Stimulated activated CD8-positive, alpha-beta memory T cell treated with anti-CD3 and anti-CD28 coated beads, Interleukin-15, amount 100 ng/mL, for 4 hours (primary cell): Measurements from ENCODE around the gene ADAMTS13.
"Not testable (repeated sequence)": the region's sequence is repeated elsewhere in the genome, so short reads cannot be mapped to it uniquely, and the experiment has no call there.

Experiments
- DNase-seq, 2 donors: peaks; one replicate each; pipeline ENCODE4 v3.0.0-alpha.2; 2020; ENCODE audit warnings: low read depth in 2 of 2

Gene ADAMTS13

DNA sequence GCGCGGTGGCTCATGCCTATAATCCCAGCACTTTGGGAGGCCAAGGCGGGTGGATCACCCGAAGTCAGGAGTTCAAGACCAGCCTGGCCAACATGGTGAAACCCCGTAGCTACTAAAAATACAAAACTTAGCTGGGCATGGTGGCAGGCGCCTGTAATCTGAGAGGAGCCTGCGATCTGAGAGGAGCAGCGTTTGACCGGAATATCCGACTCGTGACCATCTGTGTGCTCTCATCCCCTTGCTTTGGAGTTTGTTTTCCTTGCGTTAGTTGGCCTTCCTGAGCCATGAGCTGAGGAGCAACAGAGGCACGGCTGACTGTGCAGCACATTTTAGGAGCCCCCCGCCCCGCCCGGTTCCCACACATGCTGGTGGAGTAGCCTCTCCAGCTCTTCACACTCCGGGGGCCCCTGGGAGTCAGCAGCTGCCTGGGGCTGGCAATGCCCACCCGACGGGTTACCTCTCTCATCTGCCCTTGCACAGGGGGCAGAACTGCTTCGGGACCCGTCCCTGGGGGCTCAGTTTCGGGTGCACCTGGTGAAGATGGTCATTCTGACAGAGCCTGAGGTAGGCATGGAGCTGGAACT, 3.0 kb downstream of the ADAMTS13 start:
- DNase-seq: no peak

DNA sequence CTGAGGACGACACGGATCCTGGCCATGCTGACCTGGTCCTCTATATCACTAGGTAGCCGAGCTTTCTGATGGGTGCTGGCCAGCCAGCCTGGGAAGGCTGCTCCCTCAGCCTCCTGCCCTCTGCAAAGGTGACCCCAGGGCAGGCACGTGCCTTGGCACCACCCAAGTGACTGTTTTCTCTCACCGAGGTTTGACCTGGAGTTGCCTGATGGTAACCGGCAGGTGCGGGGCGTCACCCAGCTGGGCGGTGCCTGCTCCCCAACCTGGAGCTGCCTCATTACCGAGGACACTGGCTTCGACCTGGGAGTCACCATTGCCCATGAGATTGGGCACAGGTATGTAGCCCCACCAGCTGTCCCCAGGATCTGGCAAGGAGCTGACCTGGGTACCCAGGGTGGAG, 3.8 kb downstream of the ADAMTS13 start:
- no peak for DNase-seq

DNA sequence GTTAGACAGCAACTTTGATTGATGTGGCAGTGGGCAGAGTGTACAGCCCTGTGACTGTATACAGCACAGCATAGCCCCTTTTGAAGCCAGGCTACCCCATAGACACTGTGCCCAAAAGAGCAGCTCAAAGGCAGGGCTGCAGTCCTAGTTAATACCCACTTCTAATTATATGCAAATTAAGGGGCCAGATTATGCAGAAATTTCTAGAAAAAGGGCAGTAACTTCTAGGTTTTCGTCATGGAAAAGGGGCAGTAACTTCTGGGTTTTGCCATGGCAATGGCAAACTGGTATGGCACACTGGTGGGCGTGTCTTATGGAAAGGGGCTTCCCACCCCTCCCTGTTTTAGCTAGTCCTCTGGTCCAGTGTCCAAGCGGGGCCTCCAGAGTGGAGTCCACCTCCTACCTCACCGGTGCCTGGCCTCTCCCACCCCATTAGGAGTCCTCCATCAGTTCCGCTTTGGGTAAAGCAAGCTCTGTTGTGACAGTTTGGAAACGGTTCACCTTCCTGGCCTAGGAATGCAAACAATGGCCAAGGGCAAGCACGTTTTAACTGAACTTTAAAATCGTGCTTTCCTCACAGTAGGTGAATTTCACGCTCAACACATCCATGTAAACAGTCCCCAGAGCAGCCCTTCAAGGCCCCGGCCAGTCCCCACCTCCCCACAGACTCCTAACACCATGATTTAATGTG, 5.6 kb downstream of the ADAMTS13 start:
- no peak for DNase-seq

DNA sequence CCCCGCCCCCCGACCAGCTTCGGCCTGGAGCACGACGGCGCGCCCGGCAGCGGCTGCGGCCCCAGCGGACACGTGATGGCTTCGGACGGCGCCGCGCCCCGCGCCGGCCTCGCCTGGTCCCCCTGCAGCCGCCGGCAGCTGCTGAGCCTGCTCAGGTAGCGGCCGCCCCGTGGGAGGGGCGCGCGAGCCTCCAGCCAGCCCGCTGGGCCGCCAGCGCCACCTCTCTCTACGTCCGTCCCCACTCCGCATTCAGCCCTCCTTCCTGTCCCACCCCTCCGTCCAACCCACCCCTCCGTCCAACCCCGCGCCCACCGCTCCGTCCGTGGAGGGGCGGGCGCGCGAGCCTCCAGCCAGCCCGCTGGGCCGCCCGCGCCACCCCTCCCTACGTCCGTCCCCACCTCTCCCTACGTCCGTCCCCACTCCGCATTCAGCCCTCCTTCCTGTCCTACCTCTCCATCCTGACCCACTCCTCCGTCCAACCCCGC, 6.5 kb downstream of the ADAMTS13 start:
- no peak for DNase-seq

DNA sequence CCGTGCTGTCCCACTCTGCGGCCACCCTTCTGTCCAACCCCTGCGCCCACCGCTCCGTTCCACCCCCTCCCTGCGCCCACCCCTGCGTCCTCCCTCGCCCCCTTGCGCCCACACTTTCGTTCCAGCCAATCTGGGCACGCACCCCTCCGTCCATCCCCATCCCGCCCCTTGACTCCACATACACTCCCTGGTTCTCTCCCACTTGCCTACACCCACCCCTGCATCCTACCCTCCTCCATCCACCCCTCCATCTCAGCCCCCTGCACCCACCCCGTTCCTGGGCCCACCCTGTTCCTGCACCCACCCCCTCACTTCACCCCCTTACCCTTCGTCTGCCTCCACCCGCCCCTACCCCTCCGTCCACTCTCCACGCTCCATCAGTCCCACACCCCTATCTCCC, 7.0 kb downstream of the ADAMTS13 start:
- DNase-seq: no peak

DNA sequence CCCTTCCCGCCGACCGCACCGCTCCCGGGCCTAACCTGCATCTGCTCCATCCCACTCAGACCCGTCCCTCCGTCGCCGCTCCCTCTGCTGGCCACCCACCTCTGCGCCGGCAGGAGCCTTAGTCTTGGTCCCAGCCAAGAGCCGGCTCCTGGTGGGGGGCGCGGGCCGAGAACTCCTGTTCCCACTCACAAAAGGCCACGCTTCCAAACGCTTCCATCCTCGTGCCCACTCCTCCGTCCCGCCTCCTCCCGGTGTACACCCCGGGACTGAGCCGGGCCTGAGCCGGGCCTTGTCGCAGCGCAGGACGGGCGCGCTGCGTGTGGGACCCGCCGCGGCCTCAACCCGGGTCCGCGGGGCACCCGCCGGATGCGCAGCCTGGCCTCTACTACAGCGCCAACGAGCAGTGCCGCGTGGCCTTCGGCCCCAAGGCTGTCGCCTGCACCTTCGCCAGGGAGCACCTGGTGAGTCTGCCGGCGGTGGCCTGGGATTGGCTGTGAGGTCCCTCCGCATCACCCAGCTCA, 7.5 kb downstream of the ADAMTS13 start:
- no peak for DNase-seq

DNA sequence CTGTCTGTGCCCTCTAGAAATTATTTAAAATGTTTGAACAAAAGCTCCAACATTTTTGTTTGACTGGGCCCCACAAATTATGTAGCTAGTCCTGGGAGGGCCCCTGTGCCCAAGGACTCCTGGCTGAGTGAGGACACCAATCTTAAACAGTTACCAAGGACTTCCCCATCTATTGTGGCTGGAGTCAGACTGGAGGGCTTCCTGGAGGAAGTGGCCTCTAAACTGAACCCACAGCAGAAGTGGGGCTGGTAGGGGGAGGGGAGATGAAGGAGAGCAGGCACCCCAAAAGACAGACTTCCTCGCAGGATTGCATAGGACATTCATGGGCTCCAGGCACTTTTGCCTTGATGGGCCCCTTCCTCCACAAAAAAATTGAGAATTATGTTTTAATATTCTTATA, 8.1 kb downstream of the ADAMTS13 start:
- DNase-seq: no peak

DNA sequence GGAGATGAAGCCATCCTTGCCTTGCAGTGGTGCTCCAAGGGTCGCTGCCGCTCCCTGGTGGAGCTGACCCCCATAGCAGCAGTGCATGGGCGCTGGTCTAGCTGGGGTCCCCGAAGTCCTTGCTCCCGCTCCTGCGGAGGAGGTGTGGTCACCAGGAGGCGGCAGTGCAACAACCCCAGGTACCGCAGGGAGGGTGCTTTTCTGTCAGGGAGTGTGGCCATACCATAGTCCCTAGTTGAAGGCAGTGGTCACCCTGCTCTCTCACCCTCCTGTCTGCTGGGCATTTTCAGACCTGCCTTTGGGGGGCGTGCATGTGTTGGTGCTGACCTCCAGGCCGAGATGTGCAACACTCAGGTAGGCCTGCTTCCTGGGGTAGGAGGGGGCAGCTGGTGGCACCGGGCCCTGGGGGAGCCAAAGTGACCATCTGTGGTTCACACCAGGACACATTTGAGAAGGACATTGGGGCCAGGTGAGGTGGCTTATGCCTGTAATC, 11.2 kb downstream of the ADAMTS13 start:
- no peak for DNase-seq

DNA sequence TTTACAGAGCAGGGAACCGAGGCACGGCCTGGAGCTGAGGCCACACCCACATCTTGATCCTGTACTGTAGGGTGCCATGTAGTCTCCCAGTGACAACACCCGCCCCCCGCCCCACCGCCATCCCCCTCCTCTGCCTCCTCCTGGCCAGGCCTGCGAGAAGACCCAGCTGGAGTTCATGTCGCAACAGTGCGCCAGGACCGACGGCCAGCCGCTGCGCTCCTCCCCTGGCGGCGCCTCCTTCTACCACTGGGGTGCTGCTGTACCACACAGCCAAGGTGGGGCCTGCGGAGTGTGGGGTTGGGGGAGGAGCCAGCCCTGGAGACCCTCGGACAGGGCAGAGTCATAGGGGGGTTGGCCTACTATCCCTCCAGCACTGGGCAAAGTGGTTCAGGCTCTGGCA, 14.5 kb downstream of the ADAMTS13 start:
- no peak for DNase-seq

DNA sequence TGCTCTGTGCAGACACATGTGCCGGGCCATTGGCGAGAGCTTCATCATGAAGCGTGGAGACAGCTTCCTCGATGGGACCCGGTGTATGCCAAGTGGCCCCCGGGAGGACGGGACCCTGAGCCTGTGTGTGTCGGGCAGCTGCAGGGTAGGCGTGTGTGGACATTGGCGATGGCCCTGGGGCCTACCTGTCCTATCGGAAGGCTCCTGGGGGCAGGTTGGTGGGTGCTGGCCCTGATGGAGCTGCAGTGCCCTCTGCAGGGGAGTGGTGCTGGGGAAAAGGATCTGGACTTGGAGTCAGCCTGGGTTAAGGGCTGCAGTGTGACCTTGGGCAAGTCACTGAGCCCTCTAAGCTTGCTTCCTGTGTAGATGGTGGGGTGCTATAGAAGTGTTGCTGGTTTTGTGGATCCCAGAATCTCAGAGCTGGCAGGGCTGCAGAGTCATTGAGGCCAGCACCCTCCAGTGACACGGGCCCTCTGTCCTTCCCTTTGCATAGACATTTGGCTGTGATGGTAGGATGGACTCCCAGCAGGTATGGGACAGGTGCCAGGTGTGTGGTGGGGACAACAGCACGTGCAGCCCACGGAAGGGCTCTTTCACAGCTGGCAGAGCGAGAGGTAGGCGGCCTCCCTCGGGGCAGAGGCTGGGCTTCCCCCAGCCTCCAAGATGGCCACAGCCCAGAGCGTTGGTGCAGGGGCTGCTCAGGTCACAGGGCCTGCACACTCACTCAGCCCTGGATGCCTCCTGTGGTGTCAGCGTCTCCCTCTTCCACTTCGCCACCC, 15.8 kb downstream of the ADAMTS13 start:
- no peak for DNase-seq

DNA sequence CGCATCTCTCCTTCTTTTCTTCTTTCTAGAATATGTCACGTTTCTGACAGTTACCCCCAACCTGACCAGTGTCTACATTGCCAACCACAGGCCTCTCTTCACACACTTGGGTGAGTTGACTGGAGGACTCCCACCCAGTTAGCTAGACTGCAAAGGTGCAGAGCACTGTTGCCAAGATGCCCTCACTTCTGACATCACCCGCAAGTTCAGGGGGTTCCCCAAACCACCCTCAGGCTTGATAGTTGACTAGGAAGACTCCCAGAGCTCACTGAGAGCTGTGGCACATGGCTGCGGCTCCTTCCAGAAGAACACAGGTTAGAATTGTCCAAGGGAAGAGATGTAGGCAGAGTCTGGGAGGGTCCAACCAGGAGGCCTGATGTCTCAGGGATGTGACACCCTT, 17.2 kb downstream of the ADAMTS13 start:
- DNase-seq: no peak

DNA sequence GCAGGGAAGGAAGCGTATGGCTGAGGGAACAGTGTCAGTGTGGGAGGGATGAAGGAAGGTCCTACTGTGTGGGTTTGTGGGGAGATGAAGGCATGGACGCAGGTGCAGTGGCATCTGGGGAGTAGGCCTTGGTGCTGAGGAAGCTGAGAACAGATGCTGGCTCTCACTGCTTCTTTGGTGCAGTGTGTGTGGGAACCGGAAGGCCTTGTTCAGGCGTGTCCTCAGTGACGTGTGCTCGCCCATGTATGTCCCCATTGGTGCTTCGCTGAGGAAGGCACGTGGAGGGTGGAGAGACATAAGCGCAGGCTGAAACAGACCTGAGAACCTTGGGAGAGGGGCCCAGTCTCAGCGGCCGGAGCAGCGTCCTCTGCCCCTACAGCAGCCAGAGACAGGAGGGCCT, 18.7 kb downstream of the ADAMTS13 start:
- DNase-seq: no peak

DNA sequence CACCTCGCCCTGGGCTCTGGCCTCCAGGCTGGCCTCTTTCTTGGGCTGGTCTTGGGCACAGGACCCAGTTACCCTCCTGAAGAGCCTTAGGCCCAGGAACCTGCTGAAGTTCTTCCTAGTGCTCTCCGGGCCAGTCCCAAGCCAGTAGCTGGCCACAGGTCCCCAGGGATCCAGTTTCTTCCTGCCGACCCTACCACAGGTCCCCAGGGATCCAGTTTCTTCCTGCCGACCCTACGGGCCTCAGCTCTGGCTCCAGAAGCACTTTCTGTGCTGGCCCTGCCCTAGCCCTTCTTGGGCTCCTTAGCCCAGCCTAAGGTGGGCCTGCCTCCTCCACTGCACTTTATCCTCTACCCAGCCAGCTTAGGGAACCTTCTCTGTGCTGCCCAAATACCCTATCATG, 19.4 kb downstream of the ADAMTS13 start:
- DNase-seq: no peak

DNA sequence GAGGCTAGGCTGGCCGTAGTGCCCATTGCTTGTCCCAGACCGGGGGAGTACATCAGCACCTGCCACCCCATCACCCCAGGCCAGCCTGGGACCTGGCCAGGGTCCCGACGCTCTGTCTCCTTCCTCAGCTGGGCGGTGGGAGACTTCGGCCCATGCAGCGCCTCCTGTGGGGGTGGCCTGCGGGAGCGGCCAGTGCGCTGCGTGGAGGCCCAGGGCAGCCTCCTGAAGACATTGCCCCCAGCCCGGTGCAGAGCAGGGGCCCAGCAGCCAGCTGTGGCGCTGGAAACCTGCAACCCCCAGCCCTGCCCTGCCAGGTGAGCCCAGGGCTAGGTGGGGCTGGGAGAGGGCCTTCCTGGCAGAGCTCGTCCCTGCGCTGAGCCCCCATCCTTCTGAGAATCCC, 21.1 kb downstream of the ADAMTS13 start:
- no peak for DNase-seq

DNA sequence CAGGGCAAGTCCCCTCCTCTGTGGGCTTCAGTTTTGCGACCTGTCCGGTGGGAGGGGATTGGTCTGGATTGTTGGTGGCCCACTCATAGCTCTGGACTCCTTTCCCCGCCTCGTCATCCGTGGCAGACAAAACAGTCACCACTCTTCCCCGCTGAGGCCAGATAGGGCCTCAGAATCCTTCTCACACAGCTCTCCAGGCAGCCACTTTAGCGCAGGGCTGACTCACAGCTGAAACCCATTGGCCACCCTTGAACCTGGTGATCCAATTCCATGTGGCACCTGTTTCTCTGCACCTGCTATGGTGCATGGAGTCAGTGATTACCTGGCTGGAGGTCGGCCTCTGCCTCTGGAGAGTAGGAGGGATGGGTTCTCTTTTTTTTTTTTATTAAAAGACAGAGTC, 21.8 kb downstream of the ADAMTS13 start:
- no peak for DNase-seq

DNA sequence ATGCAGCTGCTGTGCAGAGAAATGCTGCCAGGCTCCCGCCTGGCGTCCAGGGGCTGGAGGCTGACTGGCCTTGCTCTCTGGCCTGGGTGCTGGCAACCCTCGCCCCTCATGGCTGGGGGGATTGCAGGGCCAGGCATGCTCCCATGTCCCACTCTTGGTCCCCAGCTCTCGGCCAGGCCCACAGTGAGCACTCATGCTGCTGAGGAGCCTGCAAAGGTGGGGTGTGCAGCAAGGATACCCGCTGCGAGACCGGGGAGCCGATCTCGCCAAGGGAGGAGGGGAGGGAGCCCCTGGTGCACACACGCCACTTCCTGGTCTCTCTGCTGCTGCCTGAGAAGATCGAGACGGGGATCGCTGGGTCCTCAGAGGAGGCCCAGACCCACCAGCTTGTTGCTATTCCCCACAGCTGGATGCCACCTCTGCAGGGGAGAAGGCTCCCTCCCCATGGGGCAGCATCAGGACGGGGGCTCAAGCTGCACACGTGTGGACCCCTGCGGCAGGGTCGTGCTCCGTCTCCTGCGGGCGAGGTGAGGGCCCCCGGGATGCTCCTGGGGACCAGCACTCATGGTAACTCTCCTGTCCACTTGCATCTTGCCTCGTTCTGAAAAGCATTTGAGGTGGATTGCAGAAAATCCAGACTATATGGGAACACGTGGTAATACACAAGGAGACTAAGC, 23.3 kb downstream of the ADAMTS13 start:
- DNase-seq: no peak

DNA sequence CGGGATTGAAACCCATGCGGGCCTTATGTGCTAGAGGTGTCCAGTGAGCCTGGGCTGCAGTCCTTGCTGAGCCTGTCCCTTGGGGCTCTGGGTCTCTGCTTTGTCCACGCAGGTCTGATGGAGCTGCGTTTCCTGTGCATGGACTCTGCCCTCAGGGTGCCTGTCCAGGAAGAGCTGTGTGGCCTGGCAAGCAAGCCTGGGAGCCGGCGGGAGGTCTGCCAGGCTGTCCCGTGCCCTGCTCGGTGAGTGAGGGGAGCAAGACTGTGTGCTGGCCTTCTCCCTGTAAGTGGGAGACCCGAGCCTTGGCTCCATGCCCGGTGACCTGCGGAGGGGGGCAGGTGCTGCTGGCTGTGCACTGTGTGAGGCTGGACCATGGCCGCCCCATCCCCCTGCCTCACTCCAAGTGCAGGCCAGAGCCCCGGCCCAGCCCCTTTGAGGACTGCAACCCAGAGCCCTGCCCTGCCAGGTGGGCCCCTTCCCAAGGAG, 26.4 kb downstream of the ADAMTS13 start:
- DNase-seq: no peak

DNA sequence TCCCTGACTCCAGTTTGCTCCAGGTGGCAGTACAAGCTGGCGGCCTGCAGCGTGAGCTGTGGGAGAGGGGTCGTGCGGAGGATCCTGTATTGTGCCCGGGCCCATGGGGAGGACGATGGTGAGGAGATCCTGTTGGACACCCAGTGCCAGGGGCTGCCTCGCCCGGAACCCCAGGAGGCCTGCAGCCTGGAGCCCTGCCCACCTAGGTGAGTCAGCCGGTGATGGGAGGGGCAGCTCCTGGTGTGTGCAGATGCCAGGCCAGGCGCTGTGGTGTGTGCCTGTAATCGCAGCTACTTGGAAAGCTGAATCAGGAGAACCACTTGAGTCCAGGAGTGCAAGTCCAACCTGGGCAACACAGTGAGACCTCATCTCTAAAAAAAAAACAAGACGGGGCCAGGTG, 27.6 kb downstream of the ADAMTS13 start:
- no peak for DNase-seq

DNA sequence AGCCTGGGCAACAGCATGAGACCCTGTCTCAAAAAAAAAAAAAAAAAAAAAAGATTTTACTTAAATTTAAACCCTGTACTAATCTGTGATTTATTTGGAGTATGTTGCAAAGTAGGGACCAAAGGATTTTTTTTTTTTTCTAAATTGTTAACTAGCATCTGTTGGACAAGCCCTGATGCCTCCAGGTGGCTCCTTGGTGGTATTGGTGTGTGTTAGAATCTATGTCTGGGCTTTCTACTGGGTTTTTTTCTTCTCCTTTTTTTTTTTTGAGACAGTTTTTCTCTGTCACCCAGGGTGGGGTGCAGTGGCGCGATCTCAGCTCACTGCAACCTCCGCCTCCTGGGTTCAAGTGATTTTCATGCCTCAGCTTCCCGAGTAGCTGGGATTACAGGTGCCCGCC, 29.7 kb downstream of the ADAMTS13 start:
- DNase-seq: not testable (repeated sequence)

DNA sequence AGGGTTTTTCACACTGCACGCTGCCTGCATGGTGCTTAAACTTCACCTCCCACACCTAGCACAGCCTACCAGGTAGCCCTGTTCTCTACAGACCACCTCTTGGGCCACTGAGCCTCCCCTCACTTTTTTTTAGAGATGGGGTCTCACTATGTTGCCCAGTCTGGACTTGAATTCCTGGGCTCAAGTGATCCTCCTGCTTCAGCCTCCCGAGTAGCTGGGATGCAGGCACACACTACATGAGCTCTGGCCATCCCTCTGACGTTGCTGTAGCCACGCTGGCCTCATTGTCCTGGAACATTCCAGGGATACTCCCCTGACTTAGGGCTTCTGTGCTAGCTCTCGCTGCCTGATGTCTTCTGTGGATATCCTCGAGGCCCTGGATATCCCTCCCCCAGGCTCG, 30.4 kb downstream of the ADAMTS13 start:
- no peak for DNase-seq

DNA sequence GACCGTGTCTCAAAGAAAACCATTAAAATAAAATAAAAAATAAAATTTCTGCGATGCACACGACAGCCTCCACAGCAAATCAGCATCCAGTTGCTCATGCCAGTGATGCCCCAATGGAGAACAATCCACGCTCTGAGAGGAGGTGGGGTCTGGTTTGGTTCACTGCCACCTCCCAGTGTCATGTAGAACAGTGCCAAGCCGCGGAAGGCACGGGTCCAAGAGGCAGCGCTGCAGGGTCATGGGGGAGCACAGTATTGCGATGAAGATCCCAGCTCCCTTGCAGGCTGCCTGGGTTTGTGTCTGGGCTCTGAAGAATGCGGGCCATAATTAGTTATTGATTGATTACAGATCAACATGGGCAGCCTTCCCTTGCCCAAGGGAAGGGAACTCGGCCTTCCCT, 31.5 kb downstream of the ADAMTS13 start:
- DNase-seq: no peak

DNA sequence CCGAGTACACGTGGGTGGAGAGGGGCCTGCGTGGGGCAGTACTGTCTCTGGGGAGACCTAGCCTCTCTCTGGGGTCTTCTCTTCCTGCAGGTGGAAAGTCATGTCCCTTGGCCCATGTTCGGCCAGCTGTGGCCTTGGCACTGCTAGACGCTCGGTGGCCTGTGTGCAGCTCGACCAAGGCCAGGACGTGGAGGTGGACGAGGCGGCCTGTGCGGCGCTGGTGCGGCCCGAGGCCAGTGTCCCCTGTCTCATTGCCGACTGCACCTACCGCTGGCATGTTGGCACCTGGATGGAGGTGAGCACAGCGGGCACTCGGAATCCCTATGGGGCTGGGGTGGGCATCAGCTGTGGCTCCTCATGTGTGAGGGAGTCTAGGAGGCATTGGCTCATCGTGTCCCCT, 32.2 kb downstream of the ADAMTS13 start:
- no peak for DNase-seq
